CD14-positive monocyte (primary cell): ENCODE measurements around the gene HDAC7. TPM values are rescaled to one million over a fixed set of nuclear protein-coding genes. Genes with fewer than 3 reads are reported as not detected.

Source experiments
- DNase-seq, 3 donors: peaks; one replicate each; pipeline ENCODE4 v3.0.0-alpha.2; 2011 to 2022
- H2AFZ ChIP-seq: 2 replicates; pipeline ENCODE4 v1.6.0; 2012; ENCODE audit warnings: mild to moderate bottlenecking, low read depth, low read length, inconsistent platforms; ENCODE audit not compliant: insufficient read depth, poor library complexity, severe bottlenecking
- H3K27ac ChIP-seq, 2 donors: 1 replicate in 1 of 2; 2 replicates in 1 of 2; pipeline ENCODE4 v1.5.1; 2012 to 2013; ENCODE audit warnings: low read length in 2 of 2, control low read depth in 1 of 2, inconsistent platforms in 1 of 2, low read depth in 1 of 2, mild to moderate bottlenecking in 1 of 2
- H3K27me3 ChIP-seq, 2 donors: one replicate each; pipeline versions ENCODE4 v1.6.0 to v1.6.1; 2011 to 2013; ENCODE audit warnings: low read length in 2 of 2; ENCODE audit not compliant: control insufficient read depth in 2 of 2, insufficient read depth in 2 of 2
- H3K36me3 ChIP-seq, 2 donors: replicated peaks in 1 of 2; 1 replicate in 1 of 2; 2 replicates in 1 of 2; pipeline versions ENCODE4 v1.5.1 to v1.6.1; 2012 to 2013; ENCODE audit warnings: low read length in 2 of 2, control low read depth in 1 of 2, inconsistent platforms in 1 of 2, mild to moderate bottlenecking in 1 of 2; ENCODE audit not compliant: insufficient read depth in 2 of 2, control insufficient read depth in 1 of 2
- H3K4me1 ChIP-seq, 2 donors: 1 replicate in 1 of 2; 2 replicates in 1 of 2; pipeline versions ENCODE4 v1.5.1 to v1.6.1; 2012 to 2013; ENCODE audit warnings: low read length in 2 of 2, control low read depth in 1 of 2, inconsistent platforms in 1 of 2, mild to moderate bottlenecking in 1 of 2, moderate library complexity in 1 of 2; ENCODE audit not compliant: insufficient read depth in 2 of 2, control insufficient read depth in 1 of 2
- H3K4me2 ChIP-seq: replicated peaks from 2 replicates; pipeline ENCODE3; 2012; ENCODE audit warnings: low read length, moderate library complexity, mild to moderate bottlenecking; ENCODE audit not compliant: poor library complexity, severe bottlenecking; ENCODE audit errors: extremely low read depth
- H3K4me3 ChIP-seq, 3 experiments: fragments of 200-600 bp in 1 of 3; sonication (generic) in 1 of 3; replicated peaks in 1 of 3; 1 replicate in 2 of 3; 2 replicates in 1 of 3; pipeline ENCODE4 v1.5.1; 2011 to 2013; ENCODE audit warnings: low read length in 3 of 3, mild to moderate bottlenecking in 3 of 3, control low read depth in 2 of 3, low read depth in 2 of 3, inconsistent platforms in 1 of 3, moderate library complexity in 1 of 3
- H3K79me2 ChIP-seq: 2 replicates; pipeline ENCODE4 v1.6.0; 2012; ENCODE audit warnings: mild to moderate bottlenecking, control low read depth, inconsistent platforms, low read length, moderate library complexity; ENCODE audit not compliant: insufficient read depth
- H3K9ac ChIP-seq: 2 replicates; pipeline ENCODE4 v1.6.0; 2017; ENCODE audit warnings: low read length, mild to moderate bottlenecking; ENCODE audit not compliant: insufficient read depth, poor library complexity, severe bottlenecking
- H3K9me3 ChIP-seq, 2 donors: replicated peaks in 1 of 2; 1 replicate in 1 of 2; 2 replicates in 1 of 2; pipeline versions ENCODE4 v1.5.1 to v1.6.1; 2012 to 2013; ENCODE audit warnings: low read length in 2 of 2, control low read depth in 1 of 2; ENCODE audit not compliant: control insufficient read depth in 1 of 2, insufficient read depth in 1 of 2
- H4K20me1 ChIP-seq: 2 replicates; pipeline ENCODE4 v1.6.0; 2012; ENCODE audit warnings: mild to moderate bottlenecking, low read length, control low read depth, moderate library complexity; ENCODE audit not compliant: insufficient read depth
- H3K27ac Mint-ChIP-seq, 7 donors: one replicate each; pipeline ENCODE4 v1.8.0; 2020; ENCODE audit warnings: mild to moderate bottlenecking in 7 of 7, mixed read lengths in 7 of 7, moderate library complexity in 6 of 7, inconsistent platforms in 2 of 7
- H3K27me3 Mint-ChIP-seq, 3 donors: one replicate each; pipeline ENCODE4 v1.8.0; 2021 to 2022; ENCODE audit warnings: low read depth in 3 of 3, mild to moderate bottlenecking in 3 of 3, mixed read lengths in 3 of 3, moderate library complexity in 3 of 3, inconsistent platforms in 1 of 3
- H3K36me3 Mint-ChIP-seq, 2 donors: one replicate each; pipeline ENCODE4 v1.8.0; 2020; ENCODE audit warnings: mixed read lengths in 2 of 2, inconsistent platforms in 1 of 2, mild to moderate bottlenecking in 1 of 2
- H3K4me1 Mint-ChIP-seq: one replicate; pipeline ENCODE4 v1.8.0; 2020; ENCODE audit warnings: mild to moderate bottlenecking, mixed read lengths
- H3K4me3 Mint-ChIP-seq, 2 donors: one replicate each; pipeline ENCODE4 v1.8.0; 2020; ENCODE audit warnings: mild to moderate bottlenecking in 2 of 2, mixed read lengths in 2 of 2, moderate library complexity in 1 of 2
- H3K9me3 Mint-ChIP-seq, 7 donors: one replicate each; pipeline ENCODE4 v1.8.0; 2020 to 2022; ENCODE audit warnings: mixed read lengths in 7 of 7, mild to moderate bottlenecking in 6 of 7, moderate library complexity in 6 of 7, inconsistent platforms in 2 of 7
- CTCF ChIP-seq: fragments of 200-600 bp; IDR thresholded peaks from one replicate; pipeline ENCODE4 v1.8.0; 2022; ENCODE audit warnings: antibody characterized with exemption, mild to moderate bottlenecking
- WGBS: methylation state at CpG from one replicate; pipeline ENCODE4 v1.1.5; 2013; ENCODE audit warnings: missing lambda C conversion rate; ENCODE audit not compliant: insufficient coverage; 5-methylcytosine and 5-hydroxymethylcytosine counted together
- intact Hi-C, 2 donors: fragments of 100-400 bp; cut with micrococcal nuclease; formaldehyde crosslinking; loops; one replicate each; pipeline versions ENCODE4 v1.15.0 to v1.15.1; 2023
- polyA plus RNA-seq, 3 donors: library from polyadenylated mRNA; depleted of rRNA in 1 of 3; unstranded in 2 of 3; stranded (reverse) in 1 of 3; fragments of 300-500 nt in 2 of 3; fragments of >200 nt in 1 of 3; fragmentation: Illumina TruSeq in 2 of 3; gene quantifications; 1 replicate in 2 of 3; 2 replicates in 1 of 3; pipeline ENCODE4 v1.2.3, GENCODE V29; 2012 to 2021

HDAC7 gene
- polyA plus RNA-seq, 3 donors, result 5.9 to 79.2 (median 8.4) TPM

GRCh38 chr12:47862167-47862750 lies 42.6 kb upstream of the HDAC7 start:
- no peak overlapping the region for H3K27ac ChIP-seq
- H2AFZ ChIP-seq, result no peak overlapping the region
- DNase-seq, result no peak
- peaks cover 0 to 2% (median 0%) of the 10 kb centered on the region in 7 donors for H3K9me3 Mint-ChIP-seq
- H3K4me1 ChIP-seq, result peaks cover under 1% of the 10 kb centered on the region in 2 donors
- no peak overlapping the region for H3K4me3 ChIP-seq
- peaks cover 69 to 94% of the 10 kb centered on the region in 2 donors for H3K36me3 Mint-ChIP-seq
- no peak overlapping the region for H3K27ac Mint-ChIP-seq
- H3K27me3 ChIP-seq, result no peaks in the 10 kb centered on the region
- H3K27me3 Mint-ChIP-seq, result peaks cover 0 to 3% (median under 1%) of the 10 kb centered on the region in 3 donors
- H4K20me1 ChIP-seq, result no peaks in the 10 kb centered on the region
- H3K9ac ChIP-seq, result no peak overlapping the region
- H3K4me2 ChIP-seq, result no peak overlapping the region
- peaks cover 2% of the 10 kb centered on the region for H3K4me1 Mint-ChIP-seq
- H3K79me2 ChIP-seq, result no peaks in the 10 kb centered on the region
- no peak for TF ChIP-seq CTCF
- H3K36me3 ChIP-seq, result peaks cover 56 to 80% of the 10 kb centered on the region in 2 donors
- H3K4me3 Mint-ChIP-seq, result no peak overlapping the region
- intact Hi-C loops, result no loop called here
- 80% methylated on average over 3 of the region's 5 CpGs for WGBS
- no peaks in the 10 kb centered on the region for H3K9me3 ChIP-seq

- Histone ChIP-seq H3K36me3 (peaks cover 68 to 93% of the 10 kb centered on the region in 2 donors), H3K27ac (no peak overlapping the region), H3K79me2 (no peaks in the 10 kb centered on the region), H3K27me3 (no peaks in the 10 kb centered on the region), H3K4me2 (no peak overlapping the region), H4K20me1 (no peaks in the 10 kb centered on the region), H3K9me3 (no peaks in the 10 kb centered on the region), H2AFZ (no peak overlapping the region), H3K9ac (no peak overlapping the region), H3K4me1 (no peaks in the 10 kb centered on the region), H3K4me3 (no peak overlapping the region)
- Mint-ChIP-seq H3K36me3 (peaks cover 76 to 91% of the 10 kb centered on the region in 2 donors), H3K4me1 (peaks cover under 1% of the 10 kb centered on the region), H3K4me3 (no peak overlapping the region), H3K27me3 (peaks cover 0 to 3% (median 0%) of the 10 kb centered on the region in 3 donors), H3K9me3 (no peaks in the 10 kb centered on the region), H3K27ac (no peak overlapping the region)
- no peak for DNase-seq
- no peak for TF ChIP-seq CTCF
- intact Hi-C loops, result no loop called here
- no CpG with 5 or more reads among the region's 2 CpGs for WGBS
These were observed 41.2 kb upstream of the HDAC7 start for GRCh38 chr12:47860873-47861272.
